Measurements from ENCODE around the gene PIP4K2B. TPM values are rescaled to one million over a fixed set of nuclear protein-coding genes. Genes with fewer than 3 reads are reported as not detected.

The PIP4K2B gene
- total RNA-seq, 2 experiments from 2014 or later: 17.0 to 17.2 TPM

- TF ChIP-seq CTCF (IDR thresholded peaks at IDR 0.05): no peak
- peaks cover 88% of the 10 kb centered on the region for H3K36me3 ChIP-seq (ENCODE audit: insufficient read depth, low read length)
- H3K4me3 ChIP-seq (ENCODE audit: low read length): no peak overlapping the region
- H3K9me3 Mint-ChIP-seq: no peaks in the 10 kb centered on the region
- H3K27me3 Mint-ChIP-seq: no peaks in the 10 kb centered on the region
- no peaks in the 10 kb centered on the region for H3K27me3 ChIP-seq (ENCODE audit: control insufficient read depth in 1 of 2, insufficient read depth in 2 of 2, low read length in 2 of 2)
- H3K4me3 Mint-ChIP-seq: no peak overlapping the region
- no peak overlapping the region for H3K27ac Mint-ChIP-seq
- ATAC-seq (ENCODE audit: poor library complexity): no peak
- H3K9me3 ChIP-seq (ENCODE audit: control insufficient read depth in 1 of 2, insufficient read depth in 1 of 2, low read length in 2 of 2): no peaks in the 10 kb centered on the region
- CTCF ChIA-PET: interaction anchor here (0.6 kb wide), 1 partner anchor 91 kb away, joined by 3 read pairs; no protein-coding TSS in a partner anchor
- no peak overlapping the region for H3K27ac ChIP-seq (ENCODE audit: low read depth in 1 of 2, low read length in 2 of 2)
- no peaks in the 10 kb centered on the region for H3K4me1 ChIP-seq (ENCODE audit: insufficient read depth, low read length)
- DNase-seq: no peak
- H3K36me3 Mint-ChIP-seq (ENCODE audit: low read depth): peaks cover 81% of the 10 kb centered on the region
- POLR2A ChIA-PET: no interaction called here
- H3K4me1 Mint-ChIP-seq (ENCODE audit: low read depth): no peaks in the 10 kb centered on the region
- intact Hi-C loops (cut with DNase I, micrococcal nuclease): no loop called here
Observed at GRCh38 chr17:38777641-38778250, 21.6 kb downstream of the PIP4K2B start.

- no peak overlapping the region for H3K4me3 ChIP-seq (ENCODE audit: low read length)
- DNase-seq: no peak
- H3K27me3 ChIP-seq (ENCODE audit: control insufficient read depth in 1 of 2, insufficient read depth in 2 of 2, low read length in 2 of 2): no peaks in the 10 kb centered on the region
- H3K4me1 ChIP-seq (ENCODE audit: insufficient read depth, low read length): no peaks in the 10 kb centered on the region
- CTCF ChIA-PET: no interaction called here
- H3K4me3 Mint-ChIP-seq: no peak overlapping the region
- no peaks in the 10 kb centered on the region for H3K9me3 ChIP-seq (ENCODE audit: control insufficient read depth in 1 of 2, insufficient read depth in 1 of 2, low read length in 2 of 2)
- H3K4me1 Mint-ChIP-seq (ENCODE audit: low read depth): no peaks in the 10 kb centered on the region
- H3K27me3 Mint-ChIP-seq: no peaks in the 10 kb centered on the region
- TF ChIP-seq CTCF (IDR thresholded peaks at IDR 0.05): no peak
- peaks cover 80% of the 10 kb centered on the region for H3K36me3 Mint-ChIP-seq (ENCODE audit: low read depth)
- no peak overlapping the region for H3K27ac ChIP-seq (ENCODE audit: low read depth in 1 of 2, low read length in 2 of 2)
- intact Hi-C loops (cut with DNase I, micrococcal nuclease): no loop called here
- no peak overlapping the region for H3K27ac Mint-ChIP-seq
- peaks cover 85% of the 10 kb centered on the region for H3K36me3 ChIP-seq (ENCODE audit: insufficient read depth, low read length)
- no peaks in the 10 kb centered on the region for H3K9me3 Mint-ChIP-seq
- ATAC-seq (ENCODE audit: poor library complexity): no peak
- POLR2A ChIA-PET: no interaction called here
Observed at GRCh38 chr17:38773258-38773657, 26.1 kb downstream of the PIP4K2B start.

GRCh38 chr17:38768417-38768816 is 30.9 kb downstream of the PIP4K2B start:
- no peak for ATAC-seq (ENCODE audit: poor library complexity)
- H3K27ac Mint-ChIP-seq: no peak overlapping the region
- H3K36me3 Mint-ChIP-seq (ENCODE audit: low read depth): peaks cover 95% of the 10 kb centered on the region

More at GRCh38 chr17:38768417-38768816, 30.9 kb downstream of the PIP4K2B start:
- no peak for DNase-seq
- POLR2A ChIA-PET: interaction anchor here (0.6 to 1.0 kb wide), 2 partner anchors 12 to 14 kb away, joined by 3 read pairs; no protein-coding TSS in a partner anchor
- H3K27me3 ChIP-seq (ENCODE audit: control insufficient read depth in 1 of 2, insufficient read depth in 2 of 2, low read length in 2 of 2): no peaks in the 10 kb centered on the region
- CTCF ChIA-PET: no interaction called here
- no peak overlapping the region for H3K4me3 Mint-ChIP-seq
- intact Hi-C loops (cut with DNase I, micrococcal nuclease): no loop called here
- no peak for TF ChIP-seq CTCF (IDR thresholded peaks at IDR 0.05)
- no peaks in the 10 kb centered on the region for H3K9me3 Mint-ChIP-seq
- H3K9me3 ChIP-seq (ENCODE audit: control insufficient read depth in 1 of 2, insufficient read depth in 1 of 2, low read length in 2 of 2): no peaks in the 10 kb centered on the region
- no peak overlapping the region for H3K27ac ChIP-seq (ENCODE audit: low read depth in 1 of 2, low read length in 2 of 2)
- H3K4me1 Mint-ChIP-seq (ENCODE audit: low read depth): no peaks in the 10 kb centered on the region
- H3K36me3 ChIP-seq (ENCODE audit: insufficient read depth, low read length): peaks cover 90% of the 10 kb centered on the region
- no peaks in the 10 kb centered on the region for H3K27me3 Mint-ChIP-seq
- H3K4me1 ChIP-seq (ENCODE audit: insufficient read depth, low read length): no peaks in the 10 kb centered on the region
- no peak overlapping the region for H3K4me3 ChIP-seq (ENCODE audit: low read length)

All from CD4-positive, alpha-beta T cell (primary cell).